GM10248 (cell line): Measurements from ENCODE around the gene CACNB3.

Source experiments
- CTCF ChIA-PET: fragments of 300-600 bp; sonication (Branson Sonifier 250); formaldehyde crosslinking; extraction: SDS; loops from one replicate; lab custom pipeline; 2021; ENCODE audit warnings: antibody characterized with exemption; lab: Yijun Ruan, JAX
- POLR2A ChIA-PET: fragments of 350-650 bp; sonication (Branson Sonifier 250); formaldehyde crosslinking; extraction: SDS; loops from one replicate; lab custom pipeline; 2020; ENCODE audit warnings: antibody characterized with exemption; lab: Yijun Ruan, JAX
- DNase-seq: peaks from one replicate; pipeline ENCODE4 v3.0.0; 2012; ENCODE audit errors: extremely low spot score
- TF ChIP-seq, protein P1 (sequence below): IDR thresholded peaks from 2 replicates; pipeline ENCODE4 v1.5.1; 2012; ENCODE audit warnings: mild to moderate bottlenecking, low read depth; ENCODE audit errors: extremely low read depth, missing control alignments, control extremely low read depth

CACNB3 gene

GRCh38 chr12:48817873-48818830, at the start of gene CACNB3:
TSS of gene CACNB3 (plus strand) at chr12:48818496. CDS start at chr12:48818930, 434 bp downstream.
- POLR2A ChIA-PET = no interaction called here
- CTCF ChIA-PET = interaction anchor here (1.0 to 5.4 kb wide), 4 partner anchors 8 to 73 kb away, joined by 3 to 70 read pairs (median 28); partner anchors contain the start of gene DDX23
- DNase-seq = peak; percentile 80
- TF ChIP-seq, protein P1, sequence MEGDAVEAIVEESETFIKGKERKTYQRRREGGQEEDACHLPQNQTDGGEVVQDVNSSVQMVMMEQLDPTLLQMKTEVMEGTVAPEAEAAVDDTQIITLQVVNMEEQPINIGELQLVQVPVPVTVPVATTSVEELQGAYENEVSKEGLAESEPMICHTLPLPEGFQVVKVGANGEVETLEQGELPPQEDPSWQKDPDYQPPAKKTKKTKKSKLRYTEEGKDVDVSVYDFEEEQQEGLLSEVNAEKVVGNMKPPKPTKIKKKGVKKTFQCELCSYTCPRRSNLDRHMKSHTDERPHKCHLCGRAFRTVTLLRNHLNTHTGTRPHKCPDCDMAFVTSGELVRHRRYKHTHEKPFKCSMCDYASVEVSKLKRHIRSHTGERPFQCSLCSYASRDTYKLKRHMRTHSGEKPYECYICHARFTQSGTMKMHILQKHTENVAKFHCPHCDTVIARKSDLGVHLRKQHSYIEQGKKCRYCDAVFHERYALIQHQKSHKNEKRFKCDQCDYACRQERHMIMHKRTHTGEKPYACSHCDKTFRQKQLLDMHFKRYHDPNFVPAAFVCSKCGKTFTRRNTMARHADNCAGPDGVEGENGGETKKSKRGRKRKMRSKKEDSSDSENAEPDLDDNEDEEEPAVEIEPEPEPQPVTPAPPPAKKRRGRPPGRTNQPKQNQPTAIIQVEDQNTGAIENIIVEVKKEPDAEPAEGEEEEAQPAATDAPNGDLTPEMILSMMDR = no peak

DNA sequence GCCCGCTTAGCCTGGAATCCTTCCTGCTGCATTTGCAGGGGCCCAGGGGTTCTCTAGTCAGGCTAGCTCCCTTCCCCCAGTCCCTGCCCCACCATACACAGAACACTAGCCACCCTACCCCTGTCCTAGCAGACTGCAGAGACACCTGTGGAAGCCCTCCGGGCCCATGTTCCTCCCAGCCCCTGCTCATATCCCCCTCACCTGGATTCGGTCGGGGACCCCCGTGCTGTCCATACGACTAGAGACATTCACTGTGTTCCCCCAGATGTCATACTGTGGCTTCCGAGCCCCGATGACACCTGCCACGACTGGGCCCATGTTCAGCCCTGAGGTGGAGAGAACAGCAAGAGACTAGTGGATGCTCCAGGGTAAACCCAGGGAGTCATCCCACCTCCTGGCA, 49.6 kb upstream of the CACNB3 start:
- TF ChIP-seq, protein P1 = no peak
- CTCF ChIA-PET = interaction anchor here (1.0 to 6.3 kb wide), 5 partner anchors 10 to 46 kb away, joined by 3 to 35 read pairs (median 4); no protein-coding TSS in a partner anchor
- POLR2A ChIA-PET = no interaction called here
- DNase-seq = no peak

DNA sequence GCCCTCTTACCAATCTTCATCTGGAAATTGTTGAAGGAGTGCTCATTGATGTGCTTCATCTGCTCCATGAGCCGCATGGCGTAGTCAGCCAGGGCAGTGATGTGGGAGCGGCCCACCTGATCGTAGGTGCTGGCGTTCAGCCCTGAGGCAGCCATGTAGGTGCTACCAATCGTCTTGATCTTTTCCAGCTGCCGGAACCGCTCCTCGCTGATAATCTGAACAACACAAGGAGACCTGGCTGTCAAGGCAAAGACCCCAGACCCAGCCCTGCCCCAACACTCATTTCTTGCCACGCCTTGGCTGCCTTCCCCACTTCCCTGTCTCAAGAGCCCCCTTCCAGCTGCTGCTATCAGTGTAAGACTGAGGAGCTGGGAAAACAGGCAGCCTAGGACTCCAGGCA, 47.5 kb upstream of the CACNB3 start:
- CTCF ChIA-PET = interaction anchor here (1.0 to 6.3 kb wide), 4 partner anchors 10 to 44 kb away, joined by 4 to 35 read pairs (median 6); no protein-coding TSS in a partner anchor
- POLR2A ChIA-PET = no interaction called here
- TF ChIP-seq, protein P1 = no peak
- no peak for DNase-seq

DNA sequence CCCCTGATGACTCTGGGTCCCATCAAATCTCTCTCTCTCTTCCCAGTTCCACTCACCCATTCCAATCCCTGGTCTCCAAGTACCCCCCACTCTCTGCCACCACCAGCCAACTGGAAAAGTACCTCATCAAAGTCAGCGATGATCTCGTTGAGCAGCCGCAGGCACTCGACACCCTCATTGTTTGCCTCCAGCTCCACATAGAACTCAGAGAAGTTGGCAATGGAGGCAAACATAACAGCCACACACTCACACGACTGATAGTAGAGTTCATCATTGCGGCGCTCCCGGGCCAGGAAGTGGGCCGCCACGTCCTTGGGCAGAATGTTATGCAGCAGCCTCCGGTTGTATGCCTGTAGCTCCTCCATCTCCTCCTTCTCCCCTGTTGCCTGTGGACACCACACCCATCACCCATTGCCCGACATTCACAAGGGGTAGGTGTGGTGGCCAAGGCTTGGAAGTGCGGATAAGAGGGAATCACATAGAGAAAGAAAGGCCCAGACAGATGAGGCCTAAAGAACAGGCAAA, 46.6 kb upstream of the CACNB3 start:
- CTCF ChIA-PET = interaction anchor here (1.4 to 2.4 kb wide), 3 partner anchors 10 to 43 kb away, joined by 3 to 7 read pairs (median 4); no protein-coding TSS in a partner anchor
- POLR2A ChIA-PET = no interaction called here
- no peak for DNase-seq
- TF ChIP-seq, protein P1 = no peak

GRCh38 chr12:48773686-48774085, 44.6 kb upstream of the CACNB3 start:
- ChIA-PET POLR2A (no interaction called here), CTCF (interaction anchor here (1.1 to 11.1 kb wide), 6 partner anchors 9 to 79 kb away, joined by 3 to 57 read pairs (median 4); no protein-coding TSS in a partner anchor)
- TF ChIP-seq, protein P1 = no peak
- DNase-seq = no peak

DNA sequence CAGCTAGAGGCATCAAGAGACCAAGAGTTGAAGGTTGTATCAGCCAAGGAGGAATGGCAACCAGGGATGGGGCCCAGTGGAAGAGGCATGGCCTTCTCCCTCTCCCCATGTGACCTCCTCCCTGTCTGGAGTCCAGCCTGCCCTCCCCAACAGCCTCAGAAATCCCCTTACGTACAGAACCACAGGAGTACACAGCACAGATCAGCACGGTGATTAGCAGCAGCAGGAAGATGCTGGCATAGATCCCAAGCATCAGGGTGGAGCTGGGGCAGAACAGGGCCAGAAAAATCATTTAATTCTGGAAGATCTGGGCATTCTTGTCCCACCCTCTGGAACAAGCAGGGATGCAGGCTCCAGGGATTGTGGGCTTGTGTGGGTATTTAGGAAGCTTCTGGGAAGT, 43.8 kb upstream of the CACNB3 start:
- ChIA-PET CTCF (interaction anchor here (1.1 to 11.1 kb wide), 3 partner anchors 10 to 41 kb away, joined by 3 to 57 read pairs (median 5); no protein-coding TSS in a partner anchor), POLR2A (no interaction called here)
- TF ChIP-seq, protein P1 = no peak
- DNase-seq = no peak
